Right ventricle myocardium inferior (tissue), 1 donor: ENCODE results near the gene HK2. TPM values are rescaled to one million over a fixed set of nuclear protein-coding genes. Genes with fewer than 3 reads are reported as not detected.

ENCODE experiments used
- ATAC-seq: fragments of 200-7000 bp; cut with Tn5 transposase; one replicate; pipeline ENCODE4 v1.9.1; 2020; ENCODE audit warnings: mild to moderate bottlenecking, moderate library complexity
- DNase-seq: peaks from one replicate; pipeline ENCODE4 v3.0.0; 2021; ENCODE audit errors: missing footprints
- intact Hi-C: fragments of 100-400 bp; cut with DNase I; formaldehyde crosslinking; loops from one replicate; pipeline ENCODE4 v1.11.0; 2022
- total RNA-seq: library from RNA; stranded (reverse); fragmentation: NEBNext Ultra II Directional; extraction: Animal tissue kit (Norgen Biotek cat#: 25700); gene quantifications from one replicate; pipeline ENCODE4 v1.2.1, GENCODE V29; 2021
- donor health status: DM: no; HTN: yes; CAD: no; lungs with severe emphysema.

Gene HK2
- total RNA-seq, 1 donor from 2014 or later = 5.4 TPM

GRCh38 chr2:74939919-74940812 lies 106.2 kb downstream of the HK2 start:
- no peak for ATAC-seq
- intact Hi-C loops = no loop called here
- no peak for DNase-seq

- DNase-seq (no peak), ATAC-seq (no peak)
These were observed 107.4 kb downstream of the HK2 start for GRCh38 chr2:74941284-74941683.

GRCh38 chr2:74942263-74942662 lies 108.3 kb downstream of the HK2 start:
- ATAC-seq (no peak), DNase-seq (no peak)
- intact Hi-C loops = no loop called here

More at GRCh38 chr2:74941284-74941683, 107.4 kb downstream of the HK2 start:
- intact Hi-C loops = no loop called here

Other genes with a start within 250 kb of the HK2 start
- not detected for gene M1AP, start 185.8 kb upstream of the HK2 start, total RNA-seq
- gene SEMA4F, start 179.9 kb upstream of the HK2 start, total RNA-seq = 3.7 TPM
- 51.7 TPM for gene POLE4, start 124.5 kb downstream of the HK2 start, total RNA-seq